ENCODE measurements around the gene ADAP1. TPM values are rescaled to one million over a fixed set of nuclear protein-coding genes. Genes with fewer than 3 reads are reported as not detected.

ADAP1 gene
- total RNA-seq, 1 experiment from 2014 or later, result 16.4 TPM

GRCh38 chr7:921071-921461 is 33.4 kb downstream of the ADAP1 start:
- DNase-seq (ENCODE audit: low spot score), result no peak
- POLR2A ChIA-PET (ENCODE audit: low non-redundant PET), result no interaction called here
- H3K36me3 ChIP-seq (ENCODE audit: insufficient read depth, low read length, poor library complexity, severe bottlenecking), result no peaks in the 10 kb centered on the region
- peaks cover 15% of the 10 kb centered on the region for H3K4me1 ChIP-seq (ENCODE audit: insufficient read depth, low read length, poor library complexity, severe bottlenecking)
- TF ChIP-seq CTCF (conservative IDR thresholded peaks at IDR 0.05; ENCODE audit: low read depth, low read length) (no peak), EZH2 (IDR thresholded peaks at IDR 0.05; ENCODE audit: borderline replicate concordance, low read depth, low read length, poor library complexity, severe bottlenecking) (no peak)
- H3K4me3 ChIP-seq (ENCODE audit: low read depth, low read length, poor library complexity, severe bottlenecking), result no peak overlapping the region
- no peaks in the 10 kb centered on the region for H3K9me3 ChIP-seq (ENCODE audit: low read depth, low read length, poor library complexity, severe bottlenecking)
- intact Hi-C loops (cut with micrococcal nuclease; ENCODE audit: unreplicated experiment), result no loop called here
- no TSS peak for BruUV-seq (replicated peaks)
- CTCF ChIA-PET, result no interaction called here
- no peaks in the 10 kb centered on the region for H3K27me3 ChIP-seq (replicated peaks; ENCODE audit: insufficient read depth, low read depth, low read length, poor library complexity)
- no peak overlapping the region for H3K27ac ChIP-seq (ENCODE audit: low read depth, low read length, poor library complexity, severe bottlenecking)

GRCh38 chr7:920351-921070 is 34.0 kb downstream of the ADAP1 start:
- no TSS peak for BruUV-seq (replicated peaks)
- CTCF ChIA-PET, result no interaction called here
- no peak for DNase-seq (ENCODE audit: low spot score)
- Histone ChIP-seq H3K27ac (ENCODE audit: low read depth, low read length, poor library complexity, severe bottlenecking) (no peak overlapping the region), H3K4me1 (ENCODE audit: insufficient read depth, low read length, poor library complexity, severe bottlenecking) (peaks cover 16% of the 10 kb centered on the region), H3K27me3 (replicated peaks; ENCODE audit: insufficient read depth, low read depth, low read length, poor library complexity) (no peaks in the 10 kb centered on the region), H3K36me3 (ENCODE audit: insufficient read depth, low read length, poor library complexity, severe bottlenecking) (no peaks in the 10 kb centered on the region), H3K4me3 (ENCODE audit: low read depth, low read length, poor library complexity, severe bottlenecking) (no peak overlapping the region), H3K9me3 (ENCODE audit: low read depth, low read length, poor library complexity, severe bottlenecking) (no peaks in the 10 kb centered on the region)
- intact Hi-C loops (cut with micrococcal nuclease; ENCODE audit: unreplicated experiment), result no loop called here
- no peak for TF ChIP-seq EZH2 (IDR thresholded peaks at IDR 0.05; ENCODE audit: borderline replicate concordance, low read depth, low read length, poor library complexity, severe bottlenecking)
- TF ChIP-seq CTCF (conservative IDR thresholded peaks at IDR 0.05; ENCODE audit: low read depth, low read length), result no peak
- POLR2A ChIA-PET (ENCODE audit: low non-redundant PET), result no interaction called here

- Histone ChIP-seq H3K4me3 (ENCODE audit: low read depth, low read length, poor library complexity, severe bottlenecking) (no peak overlapping the region), H3K36me3 (ENCODE audit: insufficient read depth, low read length, poor library complexity, severe bottlenecking) (no peaks in the 10 kb centered on the region), H3K4me1 (ENCODE audit: insufficient read depth, low read length, poor library complexity, severe bottlenecking) (peaks cover 16% of the 10 kb centered on the region), H3K27me3 (replicated peaks; ENCODE audit: insufficient read depth, low read depth, low read length, poor library complexity) (no peaks in the 10 kb centered on the region), H3K27ac (ENCODE audit: low read depth, low read length, poor library complexity, severe bottlenecking) (no peak overlapping the region), H3K9me3 (ENCODE audit: low read depth, low read length, poor library complexity, severe bottlenecking) (no peaks in the 10 kb centered on the region)
- ChIA-PET CTCF (no interaction called here), POLR2A (ENCODE audit: low non-redundant PET) (no interaction called here)
- DNase-seq (ENCODE audit: low spot score), result no peak
- BruUV-seq (replicated peaks), result no TSS peak
- intact Hi-C loops (cut with micrococcal nuclease; ENCODE audit: unreplicated experiment), result no loop called here
- TF ChIP-seq CTCF (conservative IDR thresholded peaks at IDR 0.05; ENCODE audit: low read depth, low read length), result no peak
- TF ChIP-seq EZH2 (IDR thresholded peaks at IDR 0.05; ENCODE audit: borderline replicate concordance, low read depth, low read length, poor library complexity, severe bottlenecking), result no peak
These were observed 34.5 kb downstream of the ADAP1 start for GRCh38 chr7:919924-920341.

Data from A673 (cell line).